GM23248 (cell line): Measurements from ENCODE around the gene TUBGCP6.

Experiments
- EZH2 ChIP-seq: fragments of 200-600 bp; sonication (generic); IDR thresholded peaks from 2 replicates; pipeline ENCODE4 v1.6.1; 2018; ENCODE audit warnings: antibody characterized with exemption, mild to moderate bottlenecking; ENCODE audit not compliant: insufficient read depth, poor library complexity, severe bottlenecking
- EZH2phosphoT487 ChIP-seq: fragments of 200-600 bp; sonication (generic); IDR thresholded peaks from 2 replicates; pipeline ENCODE4 v1.6.1; 2018; ENCODE audit warnings: antibody characterized with exemption, moderate library complexity, mild to moderate bottlenecking, low read depth; ENCODE audit not compliant: insufficient read depth

- TF ChIP-seq EZH2 (no peak), EZH2phosphoT487 (no peak)
These were observed 17.1 kb downstream of the TUBGCP6 start for GRCh38 chr22:50227579-50228215.
